HK-2 (cell line): ENCODE data around the gene STPG4.

ENCODE experiments used
- DNase-seq: peaks from one replicate; pipeline ENCODE4 v3.0.0-alpha.2; 2018; ENCODE audit not compliant: unreplicated experiment

The STPG4 gene

GRCh38 chr2:47072018-47072691 lies 83.0 kb downstream of the STPG4 start:
- peak; percentile 31 for DNase-seq

- peak; percentile 91 for DNase-seq
Observed at GRCh38 chr2:47070920-47071824, 83.9 kb downstream of the STPG4 start.

DNA sequence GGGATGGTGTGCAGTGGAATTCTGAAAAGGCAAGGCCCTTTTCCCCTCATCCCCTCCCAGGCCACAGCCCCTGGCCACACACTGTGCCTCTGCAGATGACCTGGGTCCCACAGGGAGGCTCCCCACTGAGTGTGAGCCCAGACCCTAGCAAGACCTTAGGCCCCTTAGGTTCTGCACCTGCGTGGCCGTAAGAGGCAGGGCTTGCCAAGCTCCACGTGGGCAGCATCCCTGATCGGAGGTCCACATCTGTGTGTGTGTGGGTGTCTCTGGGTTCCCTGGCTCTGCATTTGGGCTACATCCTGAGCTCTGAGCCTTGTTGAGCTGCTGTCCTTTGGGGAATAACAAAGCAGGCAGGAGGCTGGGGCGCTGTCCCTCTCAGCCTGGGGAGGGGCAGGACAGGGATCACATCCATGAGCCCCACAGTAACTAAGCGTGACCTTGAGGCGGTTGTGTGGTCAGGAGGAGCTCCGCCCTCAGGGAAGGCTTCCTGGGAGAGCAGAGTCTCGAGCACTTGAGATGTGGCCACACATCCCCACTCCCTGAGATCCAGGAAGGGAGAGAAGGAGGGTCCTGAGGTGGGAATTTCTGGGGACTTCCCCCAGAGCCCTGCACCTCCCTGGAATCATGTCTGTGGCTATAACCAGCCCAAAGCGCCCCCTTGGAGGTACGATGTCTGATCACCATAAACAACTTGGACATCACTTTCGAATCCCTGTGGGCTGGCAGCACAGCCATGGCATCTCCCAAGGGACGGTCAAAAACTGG lies 84.8 kb downstream of the STPG4 start:
- peak; percentile 71 for DNase-seq

DNA sequence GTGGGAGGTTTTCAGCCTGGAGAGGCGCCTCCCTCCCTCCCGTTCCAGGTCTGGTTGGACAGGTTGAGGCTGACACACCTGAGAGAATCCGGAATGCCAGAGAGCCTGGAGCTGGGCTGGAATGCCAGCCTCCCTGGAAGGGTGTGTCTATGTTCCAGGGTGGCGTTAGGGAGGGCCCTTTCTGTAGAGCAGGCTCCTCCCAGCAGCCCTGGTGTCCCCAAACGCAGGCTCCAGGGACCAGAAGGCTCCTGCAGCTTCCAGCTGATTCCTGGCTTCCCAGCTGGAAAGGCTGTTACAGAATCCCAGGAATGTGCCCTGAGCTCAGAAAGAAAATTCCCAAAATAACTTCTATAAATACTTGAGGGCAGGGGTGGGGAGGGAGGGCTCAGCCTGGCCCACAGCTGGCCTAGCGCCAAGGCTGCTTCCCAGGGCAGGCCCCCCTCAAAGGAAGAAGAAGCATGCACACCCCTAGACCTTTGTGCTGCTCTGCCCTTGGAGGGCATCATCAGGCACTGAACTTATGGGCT lies 85.4 kb downstream of the STPG4 start:
- DNase-seq: peak; percentile 64

DNA sequence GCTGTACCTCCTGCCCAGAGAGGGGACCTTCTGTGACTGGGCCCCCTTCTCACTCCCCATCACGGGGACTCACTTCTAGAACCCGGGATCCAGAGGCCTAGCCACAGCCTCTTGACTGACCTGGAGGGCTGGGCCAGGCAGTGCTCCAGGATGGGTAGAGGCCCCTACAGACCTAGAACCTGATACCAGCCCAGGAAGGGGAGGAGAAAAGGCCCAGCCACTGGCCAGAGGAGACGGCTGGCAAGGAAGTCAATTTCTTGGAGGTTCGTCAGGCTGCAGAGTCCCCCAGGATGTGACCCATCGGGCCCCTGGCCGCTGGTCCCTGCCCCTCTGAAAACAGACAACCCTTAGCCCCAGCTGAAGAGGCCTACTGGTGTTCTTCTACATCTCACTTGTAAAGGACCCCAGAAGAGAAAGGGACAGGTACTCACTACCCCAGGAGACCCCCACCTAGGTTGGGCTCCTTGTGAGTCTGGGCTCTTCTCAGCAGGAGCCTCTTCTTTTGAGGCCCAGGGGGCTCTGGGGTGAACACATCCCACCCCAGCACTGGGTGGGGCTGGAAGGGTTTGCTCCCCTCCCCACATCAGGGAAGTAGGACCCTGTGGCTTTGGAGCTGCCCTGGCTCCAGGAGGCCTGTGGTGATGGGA lies 86.0 kb downstream of the STPG4 start:
- no peak for DNase-seq

GRCh38 chr2:47067788-47068407 lies 87.2 kb downstream of the STPG4 start:
- DNase-seq: no peak

GRCh38 chr2:47065771-47066380 lies 89.2 kb downstream of the STPG4 start:
- peak; percentile 63 for DNase-seq

GRCh38 chr2:47065343-47065742 lies 89.8 kb downstream of the STPG4 start:
- no peak for DNase-seq

- no peak for DNase-seq
Observed at GRCh38 chr2:47064106-47064505, 91.0 kb downstream of the STPG4 start.

GRCh38 chr2:47063538-47063930 lies 91.6 kb downstream of the STPG4 start:
- DNase-seq: no peak

- no peak for DNase-seq
Observed at GRCh38 chr2:47062681-47063537, 92.2 kb downstream of the STPG4 start.

DNA sequence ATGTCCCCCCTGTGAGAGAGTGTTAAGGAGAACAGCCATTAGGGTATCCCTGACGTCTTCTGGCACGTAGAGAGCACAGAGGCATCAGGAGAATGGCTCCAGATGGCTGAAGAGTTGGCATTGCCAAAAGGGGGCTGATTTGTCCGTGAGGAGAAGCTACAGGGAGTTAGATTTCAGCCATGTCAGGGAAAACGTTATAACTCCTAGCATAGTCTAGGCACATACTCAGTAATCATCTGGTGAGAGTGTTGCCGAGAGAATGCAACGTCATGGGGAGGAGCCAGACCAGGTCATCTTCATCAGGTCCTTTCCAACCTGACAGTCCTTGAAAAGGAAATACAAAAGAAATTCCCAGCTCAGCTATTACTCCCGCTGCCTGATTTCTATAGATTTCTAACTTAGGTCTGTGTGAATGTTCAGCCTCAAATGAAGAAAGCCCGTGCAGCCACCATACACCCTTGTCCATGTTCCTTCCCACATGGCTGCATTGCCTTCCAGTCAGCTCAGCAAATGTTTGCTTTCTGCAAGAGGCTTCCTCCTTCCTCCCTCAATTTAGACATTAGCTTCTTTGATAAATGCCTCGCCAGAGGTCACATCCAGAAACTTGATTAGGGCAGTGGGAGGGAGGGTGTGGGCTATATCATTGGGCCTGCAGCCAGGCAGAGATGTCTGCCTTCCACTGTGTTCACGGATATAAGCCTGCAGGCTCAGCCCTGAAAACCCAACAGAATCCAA lies 93.0 kb downstream of the STPG4 start:
- no peak for DNase-seq

GRCh38 chr2:47060652-47061170 lies 94.4 kb downstream of the STPG4 start:
- DNase-seq: no peak

DNA sequence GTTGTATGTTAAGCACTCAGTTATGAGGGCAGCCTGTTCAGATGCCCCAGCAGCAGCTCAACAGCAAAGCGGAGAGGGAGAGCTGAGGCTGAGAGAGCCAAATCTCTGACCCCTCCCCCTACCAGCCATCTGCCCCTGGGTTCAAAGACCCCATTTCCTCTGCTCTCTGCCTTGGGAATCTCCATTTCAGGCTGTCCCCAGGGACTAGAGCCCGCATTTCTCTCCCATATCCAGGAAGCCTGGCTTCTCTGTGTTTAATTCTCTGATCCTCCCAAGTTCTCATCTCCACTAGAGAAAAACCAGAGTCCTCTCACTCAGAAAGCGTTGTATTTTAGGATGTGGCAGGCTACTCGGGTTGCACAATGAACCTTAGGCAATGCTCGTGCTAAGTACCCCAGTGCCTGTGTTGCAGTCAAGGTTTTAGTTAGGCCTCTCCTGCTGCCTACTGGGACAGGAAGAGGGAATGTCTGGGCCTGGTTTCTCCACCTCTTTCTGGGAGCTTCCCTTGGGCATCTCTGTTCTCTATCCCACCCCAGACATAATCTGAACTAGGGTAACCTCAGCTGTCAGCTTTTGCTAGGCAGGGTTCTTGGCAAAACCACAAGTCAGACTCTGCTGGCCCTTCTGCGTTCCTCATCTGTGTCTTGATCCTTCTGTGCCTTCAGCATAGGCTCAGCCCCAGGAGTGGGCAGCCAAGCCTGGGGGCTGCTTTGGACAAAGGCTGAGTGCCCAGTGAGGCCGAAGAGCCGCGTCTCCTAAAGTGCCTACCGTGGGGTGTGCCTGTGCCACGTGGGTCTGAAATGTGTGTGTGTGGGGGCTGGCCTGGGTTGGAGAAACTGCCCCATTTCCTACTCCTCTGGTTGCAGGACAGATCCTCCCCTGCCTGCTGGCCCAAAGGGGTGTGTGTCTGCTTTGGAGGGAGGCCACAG lies 96.8 kb downstream of the STPG4 start:
- no peak for DNase-seq

DNA sequence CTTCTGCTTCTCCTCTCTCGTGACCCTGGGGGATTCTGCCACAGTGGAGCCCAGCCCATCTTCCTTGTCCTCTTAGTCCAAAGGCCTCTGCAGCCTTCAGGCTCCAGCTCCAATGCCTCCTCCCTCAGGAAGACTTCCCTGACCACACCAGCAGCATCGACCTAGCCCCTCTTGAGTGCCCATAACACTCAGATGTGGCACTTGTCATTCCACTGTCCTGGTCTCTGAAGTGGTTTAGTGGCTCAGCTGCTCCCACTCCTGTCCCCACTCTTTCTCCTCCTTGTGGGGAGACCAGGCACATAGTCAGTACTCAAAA lies 97.5 kb downstream of the STPG4 start:
- no peak for DNase-seq

DNA sequence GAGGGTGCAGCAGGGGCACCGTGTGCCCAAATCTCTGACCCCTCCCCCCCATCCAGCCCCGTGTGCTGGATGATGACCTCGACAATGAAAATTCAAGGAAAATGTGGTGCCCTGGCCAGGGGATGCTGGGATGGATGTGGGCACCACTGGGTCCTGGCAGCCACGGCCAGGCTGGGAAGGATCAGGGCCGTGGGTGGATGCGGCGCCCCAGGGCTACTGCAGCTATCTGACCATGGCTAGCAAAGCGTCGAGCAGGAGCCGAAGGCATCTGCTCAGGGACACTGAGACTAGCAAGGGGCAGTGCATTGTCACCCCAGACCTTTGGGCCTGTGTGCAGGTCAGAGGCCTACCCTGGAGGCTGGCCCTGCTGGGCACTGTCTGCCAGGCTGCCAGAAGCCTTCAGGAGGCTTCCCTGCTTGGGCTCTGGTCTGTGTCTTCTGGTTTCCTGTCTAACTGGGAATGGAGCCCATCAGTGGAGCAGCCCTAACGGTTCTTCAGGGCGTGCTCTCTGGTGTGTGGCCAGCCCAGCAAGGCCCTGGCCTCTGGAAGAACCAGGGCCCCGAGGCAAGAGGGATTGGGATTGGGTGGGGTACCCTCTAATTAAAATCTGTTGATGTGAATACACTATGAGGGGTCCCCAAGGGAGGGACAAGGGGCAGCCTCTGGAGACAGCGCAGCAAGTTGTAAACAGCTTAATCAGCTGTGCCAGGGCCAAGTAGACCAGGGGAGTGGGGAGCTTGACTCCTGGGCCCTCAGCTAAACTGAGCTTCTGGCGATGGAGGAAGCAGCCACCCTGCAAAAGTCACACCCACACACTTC lies 98.0 kb downstream of the STPG4 start:
- no peak for DNase-seq

- no peak for DNase-seq
Observed at GRCh38 chr2:47056374-47056773, 98.7 kb downstream of the STPG4 start.
